ENCODE measurements around the gene CCDC158.

The CCDC158 gene

DNA sequence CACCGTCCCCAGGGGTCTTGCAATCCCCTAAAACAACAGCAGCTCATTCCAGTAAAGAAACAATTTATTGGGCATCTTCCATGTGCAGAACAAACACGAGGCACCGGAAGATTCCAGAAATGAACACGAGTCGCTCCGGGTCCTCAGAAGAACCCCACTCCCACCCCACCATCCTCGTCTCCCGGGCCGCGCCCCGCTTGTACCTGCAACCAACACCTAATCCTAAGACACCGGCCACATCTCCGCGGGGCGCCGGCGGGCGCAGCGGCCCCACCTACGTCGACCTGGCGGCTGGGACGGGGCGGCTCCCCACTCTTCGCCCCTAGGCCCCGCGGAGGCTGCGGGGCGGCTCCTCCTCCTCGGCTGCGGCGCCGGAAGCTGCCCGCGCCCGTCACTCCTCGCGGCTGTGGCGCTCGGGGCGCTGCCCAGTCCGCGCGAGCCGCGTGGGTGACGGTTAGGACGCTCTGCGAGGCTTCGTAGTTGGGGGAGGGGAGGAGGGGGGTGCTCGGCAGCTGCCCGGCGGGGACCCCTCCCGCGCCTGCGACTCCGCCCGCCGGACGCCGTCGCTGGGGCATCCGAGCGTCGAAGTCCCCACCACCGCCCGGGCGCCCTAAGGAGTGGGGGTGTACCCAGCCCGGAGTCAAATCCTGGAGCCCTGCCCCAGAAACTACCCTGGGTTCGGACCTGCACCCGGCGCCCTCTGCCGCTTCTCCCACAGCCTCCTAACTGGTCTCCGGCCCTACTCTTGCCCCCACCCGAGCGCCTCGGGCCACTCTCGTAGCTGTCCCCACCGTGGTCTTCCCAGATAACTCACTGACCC, at the start of gene CCDC158:
TSS of gene CCDC158 (minus strand) at position 380 of the 820 bp plus-strand sequence. CDS start 17,934 bp downstream, outside the sequence.
- peak in 1 of 2 donors; percentile 18 for DNase-seq (ENCODE audit: low read depth in 2 of 2)
- H3K4me3 ChIP-seq (replicated peaks in 1 of 2; ENCODE audit: low read depth in 2 of 2, low read length in 2 of 2): peak within 1 kb of the TSS; percentile 38 to 46
- no peak for TF ChIP-seq CTCF (IDR thresholded peaks at IDR 0.05; ENCODE audit: low read depth, low read length)

- H3K4me3 ChIP-seq (replicated peaks in 1 of 2; ENCODE audit: low read depth in 2 of 2, low read length in 2 of 2): no peak overlapping the region
- no peak for DNase-seq (ENCODE audit: low read depth in 2 of 2)
- TF ChIP-seq CTCF (IDR thresholded peaks at IDR 0.05; ENCODE audit: low read depth, low read length): no peak
Observed at GRCh38 chr4:76470532-76470931, 49.6 kb upstream of the CCDC158 start.

DNA sequence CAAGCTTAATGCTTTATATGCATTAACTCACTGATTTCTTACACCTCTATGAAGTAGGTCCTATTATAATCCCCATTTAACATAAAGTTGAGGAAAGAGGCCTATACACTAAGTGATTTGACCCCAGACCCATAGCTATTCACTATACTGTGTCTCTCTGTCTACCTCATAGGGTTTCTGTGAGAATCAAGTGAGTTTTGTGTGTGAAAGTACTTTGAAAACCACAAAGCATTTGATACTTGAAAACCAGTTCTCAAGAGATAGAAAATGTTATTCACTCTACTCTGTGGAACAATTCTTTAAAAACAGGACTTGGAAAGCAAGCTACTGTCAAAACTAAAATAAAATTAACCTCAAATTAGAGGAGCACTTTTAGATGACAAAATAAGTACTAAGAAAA, 49.1 kb upstream of the CCDC158 start:
- DNase-seq (ENCODE audit: low read depth in 2 of 2): no peak
- TF ChIP-seq CTCF (IDR thresholded peaks at IDR 0.05; ENCODE audit: low read depth, low read length): no peak
- H3K4me3 ChIP-seq (replicated peaks in 1 of 2; ENCODE audit: low read depth in 2 of 2, low read length in 2 of 2): no peak overlapping the region

DNA sequence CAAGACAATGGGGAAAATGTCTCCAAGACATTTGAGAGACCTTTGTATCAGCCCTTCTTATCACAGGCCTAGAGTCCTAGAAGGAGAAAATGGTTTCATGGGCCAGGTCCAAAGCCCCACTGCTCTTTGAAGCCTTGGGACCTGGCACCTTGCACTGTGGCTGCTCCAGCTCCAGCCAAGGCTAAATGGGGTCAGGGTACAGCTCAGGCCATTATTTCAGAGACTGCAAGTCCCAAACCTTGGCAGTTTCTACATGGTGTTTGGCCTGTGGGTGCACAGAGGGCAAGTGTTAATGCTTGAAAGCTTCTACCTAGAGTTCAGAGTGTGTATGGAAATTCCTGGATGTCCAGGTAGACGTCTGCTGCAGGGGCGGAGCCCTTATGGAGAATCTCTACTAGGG, 42.6 kb upstream of the CCDC158 start:
- DNase-seq (ENCODE audit: low read depth in 2 of 2): no peak
- no peak overlapping the region for H3K4me3 ChIP-seq (replicated peaks in 1 of 2; ENCODE audit: low read depth in 2 of 2, low read length in 2 of 2)
- no peak for TF ChIP-seq CTCF (IDR thresholded peaks at IDR 0.05; ENCODE audit: low read depth, low read length)

DNA sequence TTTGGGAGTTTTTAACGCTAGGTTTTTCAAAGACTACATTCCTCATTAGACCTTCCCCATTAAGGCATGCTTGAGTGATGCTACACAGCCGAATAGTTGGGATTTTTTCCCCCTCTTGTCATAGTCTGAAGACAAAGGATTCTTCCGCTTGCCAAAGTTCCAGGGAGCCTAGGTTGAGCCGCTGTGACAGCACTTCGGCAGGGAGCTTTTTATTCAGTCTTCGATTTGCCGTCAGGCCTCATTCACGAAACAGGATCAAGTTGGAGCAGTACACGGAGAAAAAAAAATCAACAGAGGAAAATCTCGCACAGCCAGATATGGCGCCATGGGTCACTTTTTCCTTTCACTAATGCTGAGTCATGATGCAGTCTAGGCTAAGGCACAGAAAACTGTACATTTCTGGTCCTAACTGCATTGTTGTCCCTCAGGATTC, 38.4 kb upstream of the CCDC158 start:
- no peak overlapping the region for H3K4me3 ChIP-seq (replicated peaks in 1 of 2; ENCODE audit: low read depth in 2 of 2, low read length in 2 of 2)
- peak; percentile 88 to 96 for DNase-seq (ENCODE audit: low read depth in 2 of 2)
- TF ChIP-seq CTCF (IDR thresholded peaks at IDR 0.05; ENCODE audit: low read depth, low read length): no peak

DNA sequence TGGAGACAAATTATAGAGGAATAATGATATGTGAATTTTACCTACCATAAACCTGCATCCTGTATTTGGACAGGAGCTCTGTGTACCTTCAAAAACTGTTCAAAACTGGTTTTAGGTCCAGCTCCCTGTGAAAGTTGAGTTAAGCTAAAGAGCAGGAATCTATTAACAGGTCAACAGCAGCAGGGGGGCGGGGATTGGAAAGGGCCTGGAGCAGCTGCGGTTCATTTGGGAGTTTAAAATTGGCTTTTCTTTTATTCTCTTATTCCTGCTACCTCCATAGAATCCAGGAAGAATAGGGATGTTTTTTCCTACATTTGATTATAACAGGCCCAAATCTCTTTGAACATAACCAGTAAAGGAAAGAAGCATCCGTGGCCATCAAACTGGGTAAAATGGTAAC, 37.9 kb upstream of the CCDC158 start:
- no peak overlapping the region for H3K4me3 ChIP-seq (replicated peaks in 1 of 2; ENCODE audit: low read depth in 2 of 2, low read length in 2 of 2)
- DNase-seq (ENCODE audit: low read depth in 2 of 2): peak in 1 of 2 donors; percentile 19

More for the DNA sequence above, 37.9 kb upstream of the CCDC158 start:
- TF ChIP-seq CTCF (IDR thresholded peaks at IDR 0.05; ENCODE audit: low read depth, low read length): no peak

All from cardiac fibroblast (primary cell).